DMS53 (cell line): Measurements from ENCODE around the gene TRIM6.
"Not testable (repeated sequence)": the region's sequence is repeated elsewhere in the genome, so short reads cannot be mapped to it uniquely, and the experiment has no call there.

Source experiments
- DNase-seq: peaks from one replicate; lab custom pipeline; 2025; lab: John Stamatoyannopoulos, UW

The TRIM6 gene

GRCh38 chr11:5596607-5597201 is at the start of gene TRIM6:
Gene TRIM6, plus strand, starts transcription at chr11:5596637. Its CDS starts 261 bp downstream, at chr11:5596898.
- peak; percentile 74 for DNase-seq

- DNase-seq: no peak
Observed at GRCh38 chr11:5547982-5548381, 48.5 kb upstream of the TRIM6 start.

- no peak for DNase-seq
Observed at GRCh38 chr11:5548440-5548839, 48.0 kb upstream of the TRIM6 start, which contains the start of gene OR52H1. Gene OR52H1, minus strand, starts transcription at chr11:5548540. Its CDS starts 3,035 bp downstream, at chr11:5545505.

GRCh38 chr11:5550440-5551095 is 45.9 kb upstream of the TRIM6 start:
- DNase-seq: peak; percentile 9

GRCh38 chr11:5553343-5553742 is 43.1 kb upstream of the TRIM6 start:
- peak; percentile 38 for DNase-seq

- no peak for DNase-seq
Observed at GRCh38 chr11:5556596-5557188, 39.7 kb upstream of the TRIM6 start.

GRCh38 chr11:5557751-5558150 is 38.7 kb upstream of the TRIM6 start:
- DNase-seq: no peak

- no peak for DNase-seq
Observed at GRCh38 chr11:5564259-5565019, 32.0 kb upstream of the TRIM6 start.

GRCh38 chr11:5574654-5575053 is 21.8 kb upstream of the TRIM6 start:
- no peak for DNase-seq

- no peak for DNase-seq
Observed at GRCh38 chr11:5575152-5575551, 21.3 kb upstream of the TRIM6 start.

GRCh38 chr11:5577101-5577500 is 19.3 kb upstream of the TRIM6 start:
- DNase-seq: no peak

- DNase-seq: no peak
Observed at GRCh38 chr11:5580577-5580976, 15.9 kb upstream of the TRIM6 start, which contains the start of gene OR52B6. Gene OR52B6, plus strand, starts transcription at chr11:5580877. Its CDS starts 0 bp downstream, at chr11:5580877.

GRCh38 chr11:5581014-5581413 is 15.4 kb upstream of the TRIM6 start:
- no peak for DNase-seq

GRCh38 chr11:5584458-5584857 is 12.0 kb upstream of the TRIM6 start:
- not testable (repeated sequence) for DNase-seq

GRCh38 chr11:5589906-5590305 is 6.5 kb upstream of the TRIM6 start:
- not testable (repeated sequence) for DNase-seq

- no peak for DNase-seq
Observed at GRCh38 chr11:5591613-5592012, 4.8 kb upstream of the TRIM6 start.

- DNase-seq: no peak
Observed at GRCh38 chr11:5592615-5593014, 3.8 kb upstream of the TRIM6 start.

- DNase-seq: no peak
Observed at GRCh38 chr11:5593146-5593545, 3.3 kb upstream of the TRIM6 start.

GRCh38 chr11:5597953-5598352 is 1.5 kb downstream of the TRIM6 start:
- DNase-seq: no peak

- DNase-seq: peak; percentile 73
Observed at GRCh38 chr11:5600374-5600851, 4.0 kb downstream of the TRIM6 start.

- not testable (repeated sequence) for DNase-seq
Observed at GRCh38 chr11:5602791-5603190, 6.4 kb downstream of the TRIM6 start.

GRCh38 chr11:5603326-5603725 is 6.9 kb downstream of the TRIM6 start:
- DNase-seq: no peak
